Kidney (tissue), 22 donors: ENCODE measurements around the gene SGCD. TPM values are rescaled to one million over a fixed set of nuclear protein-coding genes. Genes with fewer than 3 reads are reported as not detected.

Source experiments
- DNase-seq, 5 donors: peaks; one replicate each; pipeline ENCODE4 v3.0.0-alpha.2; 2013 to 2020
- FAIRE-seq: peaks from 2 replicates; lab custom pipeline; 2012; peaks lifted over from hg19 to GRCh38; lab: Jason Lieb, UNC
- H3K27ac ChIP-seq, 2 donors: one replicate each; pipeline ENCODE4 v1.7.0; 2013; ENCODE audit warnings: low read depth in 2 of 2, low read length in 2 of 2, inconsistent platforms in 1 of 2
- H3K27me3 ChIP-seq: one replicate; pipeline ENCODE4 v1.7.1; 2013; ENCODE audit warnings: low read length, inconsistent platforms; ENCODE audit not compliant: control insufficient read depth, insufficient read depth
- H3K36me3 ChIP-seq, 3 donors: one replicate each; pipeline versions ENCODE4 v1.7.0 to v1.7.1; 2013; ENCODE audit warnings: low read length in 3 of 3, control low read depth in 1 of 3, inconsistent platforms in 1 of 3; ENCODE audit not compliant: insufficient read depth in 3 of 3, control insufficient read depth in 2 of 3
- H3K4me1 ChIP-seq, 3 donors: one replicate each; pipeline versions ENCODE4 v1.7.0 to v1.7.1; 2013; ENCODE audit warnings: low read length in 3 of 3, inconsistent platforms in 1 of 3, low read depth in 1 of 3; ENCODE audit not compliant: control insufficient read depth in 2 of 3, insufficient read depth in 2 of 3
- H3K4me3 ChIP-seq, 3 donors: one replicate each; pipeline versions ENCODE4 v1.7.0 to v1.8.1; 2013; ENCODE audit warnings: low read length in 3 of 3, control low read depth in 1 of 3, inconsistent platforms in 1 of 3
- H3K9ac ChIP-seq, 3 donors: one replicate each; pipeline versions ENCODE4 v1.7.0 to v1.7.1; 2013; ENCODE audit warnings: low read length in 3 of 3, control low read depth in 1 of 3, inconsistent platforms in 1 of 3
- H3K9me3 ChIP-seq, 3 donors: one replicate each; pipeline versions ENCODE4 v1.7.0 to v1.7.1; 2013; ENCODE audit warnings: low read length in 3 of 3, control low read depth in 1 of 3, inconsistent platforms in 1 of 3; ENCODE audit not compliant: control insufficient read depth in 2 of 3, insufficient read depth in 1 of 3
- CTCF ChIP-seq: IDR thresholded peaks from 3 replicates; pipeline ENCODE4 v1.5.1; 2012; ENCODE audit warnings: mild to moderate bottlenecking, moderate library complexity, borderline replicate concordance; ENCODE audit not compliant: insufficient read depth; ENCODE audit errors: extremely low read depth
- intact Hi-C: fragments of 100-400 bp; cut with DNase I; formaldehyde crosslinking; loops from one replicate; pipeline ENCODE4 v1.11.1; 2022
- long read RNA-seq, 10 donors: library from polyadenylated mRNA in 1 of 10; unstranded in 1 of 10; transcript quantifications; one replicate each; pipeline ENCODE4 v2.0.0 and lab custom pipeline, GENCODE V29; 2021 to 2026
- polyA plus RNA-seq: library from polyadenylated mRNA; stranded (reverse); fragments of 350-450 nt; fragmentation: Illumina TruSeq; extraction: RNeasy Lipid Tissue Mini Kit (QIAGEN cat#74804); gene quantifications from one replicate; pipeline ENCODE4 v1.2.3, GENCODE V29; 2014; ENCODE audit warnings: low read depth, low replicate concordance; ENCODE audit not compliant: insufficient read depth
- total RNA-seq: library from RNA; stranded (reverse); fragmentation: NEBNext Ultra II Directional; extraction: Animal tissue kit (Norgen Biotek cat#: 25700); gene quantifications from one replicate; pipeline ENCODE4 v1.2.1, GENCODE V29; 2021
- donor health status: control.
- donor health status: control.
- donor health status: control.
- donor health status: control.
- donor health status: control.
- donor health status: DM: yes; HTN: yes; CAD: no.
- donor health status: Normal renal cell carcinoma (clear cell type).

Gene SGCD
- total RNA-seq: 2.7 TPM
- polyA plus RNA-seq: 0.99 TPM
- long read RNA-seq, donor 1, partial matches to known transcripts: 0 of 2 reads
- long read RNA-seq, donor 1, other reads (novel, unspliced or antisense): 0 of 2 reads
- long read RNA-seq, donor 2: 0 reads
- long read RNA-seq, donor 3: 0 reads
- long read RNA-seq, donor 4: 0 reads
- long read RNA-seq, donor 5: 0 reads
- long read RNA-seq, donor 6, partial matches to known transcripts: 0 of 2 reads
- long read RNA-seq, donor 6, other reads (novel, unspliced or antisense): 0 of 2 reads
- long read RNA-seq, donor 7: 0 reads
- long read RNA-seq, donor 8: 0 reads
- long read RNA-seq, donor 9: 0 reads
- long read RNA-seq, donor 10: 0 reads

GRCh38 chr5:156326718-156327259 lies at the start of gene SGCD:
SGCD (plus strand) TSS chr5:156327164.
- H3K27ac ChIP-seq: no peak within 1 kb of the TSS
- peaks cover 0 to 3% (median 0%) of the 10 kb centered on the region in 3 donors for H3K4me1 ChIP-seq
- no peak for FAIRE-seq
- no peaks in the 10 kb centered on the region for H3K36me3 ChIP-seq
- intact Hi-C loops: no loop called here
- peak within 1 kb of the TSS; percentile 39 to 41 (median 40) for H3K9ac ChIP-seq
- H3K27me3 ChIP-seq: no peaks in the 10 kb centered on the region
- DNase-seq: peak; percentile 52 to 79 (median 66)
- peak within 1 kb of the TSS; percentile 46 to 66 (median 60) for H3K4me3 ChIP-seq
- H3K9me3 ChIP-seq: no peaks in the 10 kb centered on the region
- TF ChIP-seq CTCF: no peak

- no peak for FAIRE-seq
Measured at GRCh38 chr5:156277290-156277689, 49.7 kb upstream of the SGCD start.

GRCh38 chr5:156295431-156295830 lies 31.5 kb upstream of the SGCD start:
- Histone ChIP-seq H3K4me1 (no peaks in the 10 kb centered on the region), H3K27me3 (no peaks in the 10 kb centered on the region), H3K36me3 (no peaks in the 10 kb centered on the region), H3K9ac (no peak overlapping the region), H3K4me3 (no peak overlapping the region), H3K9me3 (no peaks in the 10 kb centered on the region), H3K27ac (no peak overlapping the region)
- no peak for TF ChIP-seq CTCF
- intact Hi-C loops: no loop called here
- FAIRE-seq (no peak), DNase-seq (no peak)

More at GRCh38 chr5:156277290-156277689, 49.7 kb upstream of the SGCD start:
- H3K36me3 ChIP-seq: no peaks in the 10 kb centered on the region
- no peak overlapping the region for H3K9ac ChIP-seq
- H3K9me3 ChIP-seq: no peaks in the 10 kb centered on the region
- no peak overlapping the region for H3K4me3 ChIP-seq
- H3K4me1 ChIP-seq: no peaks in the 10 kb centered on the region
- TF ChIP-seq CTCF: no peak
- no peak overlapping the region for H3K27ac ChIP-seq
- DNase-seq: no peak
- intact Hi-C loops: no loop called here
- no peaks in the 10 kb centered on the region for H3K27me3 ChIP-seq
